Posterior cingulate gyrus (tissue), 11 donors: ENCODE results near the gene VPS41.

Source experiments
- DNase-seq, 10 donors: peaks; one replicate each; pipeline versions ENCODE4 v3.0.0 to v3.0.0-alpha.2; 2020 to 2021; ENCODE audit warnings: mixed read lengths in 3 of 10
- intact Hi-C: fragments of 100-400 bp; cut with DNase I; formaldehyde crosslinking; loops from one replicate; pipeline ENCODE4 v1.15.1; 2023

The VPS41 gene

DNA sequence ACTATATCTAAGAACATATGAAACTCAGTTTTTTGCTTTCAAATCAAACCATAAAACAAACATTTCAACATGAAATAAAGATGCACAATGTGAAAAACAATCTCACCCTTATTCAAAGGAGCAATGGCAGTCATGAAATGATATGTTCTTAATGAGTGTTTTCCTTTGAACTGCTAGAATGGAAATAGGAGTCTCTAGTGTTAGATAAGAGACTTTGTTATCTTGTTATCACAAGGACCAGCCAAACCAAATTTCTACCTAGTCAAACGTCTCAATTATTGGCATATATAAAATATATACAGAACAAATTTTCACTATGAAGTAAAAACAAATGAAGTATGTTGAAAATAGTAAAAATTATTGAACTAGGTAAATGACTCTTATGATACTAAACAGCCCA, 1.2 kb downstream of the VPS41 start:
- intact Hi-C loops: no loop called here
- no peak for DNase-seq

DNA sequence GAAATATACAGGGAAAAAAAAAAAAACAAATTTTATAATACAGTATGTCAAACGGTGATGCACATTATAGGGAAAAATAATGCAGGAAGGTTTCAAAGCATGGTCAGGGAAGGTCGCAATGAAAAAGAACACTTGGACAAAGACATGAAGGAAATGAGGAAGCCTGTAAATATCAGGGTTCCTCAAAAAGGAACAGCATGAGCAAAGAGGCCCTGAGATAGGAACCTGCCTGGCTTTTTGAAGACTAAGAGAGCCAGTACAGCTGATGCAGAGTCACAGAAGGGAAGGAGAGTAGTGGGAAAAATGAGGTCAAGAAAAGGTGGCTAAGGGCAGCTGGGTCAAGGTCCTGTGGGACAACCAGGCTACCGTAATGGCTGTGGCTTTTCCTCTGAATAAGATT, 1.9 kb downstream of the VPS41 start:
- intact Hi-C loops: no loop called here
- no peak for DNase-seq

DNA sequence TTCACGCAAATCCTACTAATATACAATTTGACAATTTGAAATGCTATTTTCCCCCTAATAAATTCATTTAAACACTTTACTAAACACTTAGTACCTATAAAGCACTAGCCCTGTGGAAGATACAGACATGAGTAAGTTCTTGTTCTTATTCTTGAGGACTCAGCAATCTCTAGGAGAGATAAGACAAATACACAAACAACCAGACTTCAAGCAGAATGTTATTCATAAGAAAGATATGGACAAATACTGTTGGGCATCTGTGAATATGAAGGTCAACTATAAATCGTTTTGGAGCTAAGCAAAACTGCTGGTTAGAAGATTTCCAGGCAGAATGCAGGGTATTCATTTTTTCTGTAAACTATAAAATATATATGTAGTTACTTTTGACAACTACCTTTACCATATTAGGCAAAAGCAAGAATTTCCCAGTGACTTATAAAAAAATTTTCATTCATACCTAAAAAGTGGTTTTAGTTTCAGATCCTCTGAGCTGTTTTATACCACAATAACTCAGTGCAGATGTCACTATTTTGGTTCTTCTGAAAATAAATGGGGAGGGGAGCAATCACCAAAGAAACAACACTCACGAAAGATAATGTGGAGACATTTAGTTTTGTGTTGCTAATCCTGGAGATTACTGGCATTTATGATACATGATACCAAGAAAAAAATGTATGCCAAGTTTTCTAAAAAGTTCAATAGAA, 3.8 kb downstream of the VPS41 start:
- DNase-seq: no peak
- intact Hi-C loops: no loop called here

DNA sequence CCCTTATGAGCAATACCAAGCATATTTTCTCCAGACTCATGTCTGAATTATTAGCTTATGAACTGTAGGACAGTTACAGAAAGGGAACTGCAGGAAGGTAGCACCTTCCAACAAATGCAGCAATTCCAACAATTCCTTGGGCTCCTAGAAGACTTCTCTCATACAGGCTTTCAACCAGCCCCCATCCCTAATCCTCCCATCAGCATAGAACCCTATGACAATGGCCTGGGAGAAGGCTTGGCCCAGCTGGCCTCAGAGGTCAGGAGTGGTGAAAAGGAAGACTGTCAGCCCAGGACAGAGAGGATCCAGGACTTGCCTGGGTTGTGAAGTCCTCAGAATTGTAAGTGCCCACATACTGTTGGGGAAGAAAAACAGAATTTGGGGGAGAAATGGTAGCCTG, 5.9 kb downstream of the VPS41 start:
- intact Hi-C loops: no loop called here
- DNase-seq: no peak

DNA sequence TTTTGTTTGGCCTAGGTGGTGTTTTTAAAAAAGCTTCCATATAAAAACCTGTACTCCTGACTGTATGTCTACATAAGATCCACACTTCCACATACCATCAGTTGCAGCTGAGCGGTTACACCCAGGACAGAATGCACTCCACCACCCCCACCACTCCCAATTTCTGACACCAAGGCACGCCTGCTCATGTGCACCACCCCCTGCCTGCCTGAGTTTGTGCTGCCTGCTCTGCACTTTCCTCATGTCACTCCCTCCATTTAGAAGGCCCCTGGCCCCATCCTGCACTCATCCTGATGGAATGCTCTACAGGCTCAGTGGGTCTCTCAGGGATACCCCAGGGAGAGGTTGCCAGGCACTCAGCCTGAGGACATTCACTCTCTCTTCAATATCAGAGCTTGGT, 6.5 kb downstream of the VPS41 start:
- DNase-seq: no peak
- intact Hi-C loops: no loop called here

DNA sequence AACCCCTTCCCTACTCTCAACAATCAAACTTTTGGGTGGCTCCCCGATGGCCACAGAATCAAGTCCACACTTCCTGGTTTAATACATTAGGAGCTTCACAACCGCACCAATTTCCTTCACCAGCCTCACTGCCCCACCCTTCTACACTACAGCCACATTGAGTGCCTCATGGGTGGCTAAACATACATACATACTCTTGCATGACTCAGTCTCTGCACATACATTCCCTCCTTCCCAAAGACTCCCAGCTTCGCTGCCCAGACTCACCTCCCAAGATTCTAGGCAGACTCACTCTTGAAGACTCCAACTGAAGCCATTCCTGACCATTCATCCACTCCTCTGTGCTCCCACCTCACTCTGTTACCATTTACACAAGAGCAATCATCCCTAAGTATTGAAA, 15.9 kb downstream of the VPS41 start:
- no peak for DNase-seq
- intact Hi-C loops: no loop called here

DNA sequence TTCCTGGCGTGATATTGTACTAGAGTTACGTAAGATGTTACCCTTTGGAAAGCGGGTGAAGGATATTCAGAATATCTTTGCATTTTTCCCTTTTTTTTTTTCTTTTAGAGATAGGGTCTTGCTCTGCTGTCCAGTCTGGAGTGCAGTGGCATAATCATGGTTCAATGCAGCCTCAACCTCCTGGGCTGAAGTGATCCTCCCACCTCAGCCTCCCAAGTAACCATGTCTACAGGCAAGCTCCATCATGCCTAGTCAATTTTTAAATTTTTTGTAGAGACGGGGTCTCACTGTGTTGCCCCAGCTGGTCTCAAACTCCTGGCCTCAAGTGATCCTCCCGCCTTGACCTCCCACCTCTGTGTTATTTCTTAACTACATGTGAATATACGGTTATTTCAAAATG, 18.4 kb downstream of the VPS41 start:
- DNase-seq: no peak
- intact Hi-C loops: no loop called here

DNA sequence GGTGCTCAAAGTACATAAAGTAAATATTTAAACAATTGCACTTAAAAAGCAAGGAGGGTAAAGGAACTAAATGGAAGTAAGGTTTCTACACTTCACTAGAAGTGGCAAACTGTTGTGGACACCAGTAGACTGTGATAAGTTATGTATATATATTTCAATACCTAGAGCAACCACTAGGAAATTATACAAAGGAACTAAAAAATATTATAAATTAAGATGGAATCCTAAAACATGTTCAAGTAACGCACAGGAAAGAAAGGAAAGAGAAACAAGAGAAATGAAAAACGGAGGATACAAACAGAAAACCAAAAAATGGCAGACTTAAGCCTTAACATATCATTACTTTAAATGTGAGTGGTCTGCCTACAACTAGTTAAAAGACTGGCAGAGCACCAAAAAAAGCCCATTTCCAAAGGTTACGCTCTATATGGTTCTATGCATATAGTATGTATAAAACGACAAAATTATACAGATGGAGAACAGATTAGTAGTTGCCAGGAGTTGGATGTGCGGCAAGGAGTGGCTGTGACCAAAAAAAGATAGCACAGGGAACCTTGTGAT, 19.0 kb downstream of the VPS41 start:
- intact Hi-C loops: no loop called here
- no peak for DNase-seq

DNA sequence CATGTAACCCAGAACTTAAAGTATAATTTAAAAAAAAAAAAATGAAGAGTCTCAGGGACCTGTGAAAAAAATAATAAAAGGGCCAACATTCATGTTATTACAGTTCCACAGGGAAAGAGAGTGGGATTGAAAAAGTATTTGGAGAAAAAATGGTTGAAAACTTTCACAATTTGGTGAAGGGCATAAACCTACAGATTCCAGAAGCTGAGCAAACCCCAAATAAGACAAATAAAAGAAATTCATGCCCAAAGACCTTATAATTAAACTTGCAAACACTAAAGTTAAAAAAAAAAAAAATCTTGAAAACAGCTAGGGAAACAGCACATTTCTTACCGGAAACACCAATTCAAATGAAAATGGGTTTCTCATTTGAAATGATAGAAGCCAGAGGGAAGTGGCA, 19.9 kb downstream of the VPS41 start:
- intact Hi-C loops: no loop called here
- no peak for DNase-seq

DNA sequence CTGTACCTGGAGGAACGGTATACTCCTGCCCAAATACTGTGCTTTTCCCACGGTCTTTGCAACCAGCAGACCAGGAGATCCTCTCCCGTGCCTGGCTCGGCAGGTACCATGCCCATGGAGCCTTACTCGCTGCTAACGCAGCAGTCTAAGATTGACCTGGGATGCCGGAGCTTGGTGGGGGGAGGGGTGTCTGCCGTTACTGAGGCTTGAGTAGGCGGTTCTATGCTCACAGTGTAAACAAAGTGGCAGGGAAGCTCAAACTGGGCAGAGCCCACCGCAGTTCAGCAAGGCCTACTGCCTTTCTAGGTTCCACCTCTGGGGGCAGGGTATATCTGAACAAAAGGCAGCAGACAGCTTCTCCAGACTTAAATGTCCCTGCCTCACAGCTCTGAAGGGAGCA, 22.7 kb downstream of the VPS41 start:
- DNase-seq: no peak
- intact Hi-C loops: no loop called here

DNA sequence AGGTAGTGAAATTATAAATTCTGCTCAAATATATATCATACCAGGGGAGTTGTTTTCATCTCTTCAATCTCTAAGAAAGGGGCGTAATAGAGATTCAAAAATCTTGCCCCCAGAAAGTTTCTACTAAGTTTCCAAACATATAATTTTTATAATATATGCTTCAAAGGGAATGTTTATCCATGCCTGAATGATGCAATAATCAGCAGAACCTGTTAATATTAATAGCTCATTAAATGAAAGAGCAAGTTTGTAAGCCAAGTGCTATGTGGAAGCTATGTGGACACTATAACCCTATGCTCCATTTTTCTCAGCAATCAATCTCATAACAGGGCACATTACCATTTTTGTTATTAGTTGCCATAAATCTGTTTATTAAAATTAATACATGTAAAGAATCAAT, 25.3 kb downstream of the VPS41 start:
- no peak for DNase-seq
- intact Hi-C loops: no loop called here

DNA sequence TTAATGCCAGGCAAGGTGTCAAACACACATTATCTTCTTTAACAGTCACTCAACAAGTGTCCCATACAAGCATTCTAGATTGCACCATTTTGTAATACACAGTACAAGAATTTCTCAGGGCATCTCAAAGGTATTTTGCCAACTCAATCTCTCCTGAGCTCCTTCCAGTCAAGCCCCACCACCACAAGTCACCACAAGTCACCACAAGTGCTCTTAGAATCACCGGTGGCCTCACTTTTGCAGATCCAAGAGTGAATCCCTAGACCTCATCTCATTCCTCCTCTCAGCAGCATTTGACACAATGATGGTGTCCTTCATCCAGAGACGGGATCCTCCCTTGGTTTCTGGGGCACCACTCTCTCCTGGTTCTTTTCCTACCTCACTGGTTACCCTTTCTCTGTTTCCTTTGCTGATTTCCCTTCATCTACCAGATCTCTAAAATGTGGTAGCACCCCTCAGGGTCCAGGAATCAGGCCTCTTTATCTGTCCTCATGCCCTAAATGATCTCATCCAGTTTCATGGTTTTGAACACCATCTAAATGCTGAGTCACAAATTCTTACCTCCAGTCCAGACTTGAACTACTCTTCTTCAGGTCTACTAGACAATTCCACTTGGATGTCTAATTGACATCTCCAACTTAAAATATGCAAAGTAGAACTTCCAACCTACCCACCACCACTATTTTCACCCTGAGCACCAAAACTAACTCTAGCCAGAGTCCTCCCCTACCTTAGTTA, 26.9 kb downstream of the VPS41 start:
- intact Hi-C loops: no loop called here
- no peak for DNase-seq

DNA sequence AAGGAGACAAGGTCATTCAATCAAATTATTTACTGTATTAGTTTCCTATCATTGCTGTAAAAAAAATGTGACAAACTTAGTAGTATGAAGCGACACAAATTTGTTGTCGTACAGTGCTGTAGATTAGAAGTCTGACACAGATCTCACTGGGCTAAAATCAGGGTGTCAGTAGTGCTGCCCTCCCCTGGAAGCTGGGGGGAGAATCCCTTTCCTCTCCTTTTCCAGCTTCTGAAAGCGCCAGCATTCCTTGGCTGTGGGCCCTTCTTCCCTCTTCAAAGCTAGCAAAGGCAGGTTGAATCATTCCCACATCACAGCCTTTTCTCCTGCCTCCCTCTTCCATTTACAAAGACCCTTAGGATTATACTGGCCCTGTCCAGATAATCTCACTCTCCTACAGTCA, 28.0 kb downstream of the VPS41 start:
- DNase-seq: peak in 3 of 10 donors; percentile 15 to 62 (median 17)
- intact Hi-C loops: no loop called here

DNA sequence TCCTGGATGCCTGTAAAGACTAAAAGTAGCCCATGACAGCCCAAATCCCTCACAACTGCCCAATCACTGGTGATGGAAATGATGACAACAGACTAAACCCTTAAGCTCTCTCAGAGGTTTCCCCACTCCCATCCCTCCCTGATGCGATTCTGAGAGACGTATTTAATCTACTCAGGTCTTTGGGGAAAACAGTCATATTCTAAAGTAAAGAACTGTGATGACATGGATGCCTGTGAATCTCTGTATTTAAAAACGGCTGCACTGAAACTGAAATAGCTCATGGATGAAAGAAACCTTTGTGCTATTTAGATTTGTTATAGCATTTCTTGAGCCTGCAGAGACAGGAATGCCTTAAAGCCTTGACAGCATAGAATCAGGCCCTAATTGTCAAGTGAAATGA, 28.5 kb downstream of the VPS41 start:
- no peak for DNase-seq
- intact Hi-C loops: no loop called here

DNA sequence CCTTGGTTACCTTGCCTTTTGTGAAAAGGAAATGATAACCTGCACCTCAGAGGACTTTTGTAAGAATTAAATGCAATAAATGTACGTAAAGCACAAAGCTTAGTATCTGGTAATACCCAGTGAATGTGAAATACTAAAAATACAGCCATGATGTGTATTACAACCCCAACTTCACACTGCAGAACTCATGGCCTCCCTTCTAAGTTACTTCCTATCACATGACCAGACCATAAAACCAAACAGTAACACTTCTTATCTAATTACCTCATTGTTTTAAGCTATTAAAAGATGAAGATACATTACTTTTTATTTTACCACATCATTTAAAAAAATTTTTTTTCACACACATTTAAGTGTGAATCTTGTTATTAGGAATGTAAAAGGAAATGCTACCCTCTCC, 29.0 kb downstream of the VPS41 start:
- no peak for DNase-seq

DNA sequence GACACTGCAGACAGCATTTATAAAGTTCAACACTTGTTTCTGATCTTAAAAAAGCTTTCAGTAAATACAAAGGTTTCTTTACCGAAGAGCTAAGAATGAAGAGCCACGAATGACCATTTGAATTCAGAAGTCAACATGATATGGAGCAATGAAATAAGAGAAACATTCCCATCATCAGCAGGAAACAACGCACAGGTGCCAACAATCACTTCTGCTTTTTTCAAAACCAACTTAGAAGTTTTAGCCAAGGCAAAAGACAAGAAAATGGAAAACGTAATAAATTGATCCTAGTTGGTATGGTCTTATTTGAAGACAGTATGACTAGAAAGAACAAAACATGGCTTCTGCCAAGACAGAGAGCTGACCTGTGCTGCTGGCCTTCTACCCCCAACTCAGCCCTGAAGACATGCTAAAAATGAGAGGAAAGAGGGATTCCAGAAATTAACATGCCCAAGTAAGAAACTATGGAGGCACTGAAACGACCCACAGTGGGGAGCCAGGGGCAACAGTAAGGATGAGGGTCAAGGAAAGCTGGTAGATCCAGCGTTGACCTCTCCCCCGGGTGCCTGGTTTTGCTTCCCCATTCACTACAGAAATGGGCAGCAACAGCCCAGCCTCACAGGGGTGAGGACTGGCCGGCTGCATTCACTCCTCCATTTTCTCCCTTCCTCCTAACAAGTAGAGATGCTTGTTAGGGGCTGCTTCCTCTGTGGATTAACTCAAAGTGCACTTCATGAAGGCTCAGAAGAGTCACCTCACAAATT, 30.1 kb downstream of the VPS41 start:
- peak in 1 of 10 donors; percentile 61 for DNase-seq
- intact Hi-C loops: no loop called here

More for the DNA sequence above, 29.0 kb downstream of the VPS41 start:
- intact Hi-C loops: no loop called here

DNA sequence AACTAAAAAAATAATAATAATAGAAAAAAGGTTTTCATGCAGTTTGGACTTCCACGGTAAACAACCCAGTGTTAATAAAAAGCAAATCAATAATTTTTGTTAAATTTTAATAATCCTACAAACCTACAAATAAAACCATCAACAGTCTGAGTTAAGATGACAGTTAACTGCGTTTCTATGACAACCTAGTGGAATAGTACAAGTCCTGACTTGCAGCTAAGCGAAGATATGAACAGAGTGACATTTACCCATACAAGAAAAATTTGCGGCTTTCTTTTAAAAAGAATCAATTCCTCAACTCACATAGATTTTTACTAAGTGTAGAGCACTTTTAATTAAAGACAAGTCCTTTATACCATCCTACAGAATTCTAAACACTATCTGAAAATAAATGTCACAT, 35.6 kb downstream of the VPS41 start:
- intact Hi-C loops: no loop called here
- no peak for DNase-seq

DNA sequence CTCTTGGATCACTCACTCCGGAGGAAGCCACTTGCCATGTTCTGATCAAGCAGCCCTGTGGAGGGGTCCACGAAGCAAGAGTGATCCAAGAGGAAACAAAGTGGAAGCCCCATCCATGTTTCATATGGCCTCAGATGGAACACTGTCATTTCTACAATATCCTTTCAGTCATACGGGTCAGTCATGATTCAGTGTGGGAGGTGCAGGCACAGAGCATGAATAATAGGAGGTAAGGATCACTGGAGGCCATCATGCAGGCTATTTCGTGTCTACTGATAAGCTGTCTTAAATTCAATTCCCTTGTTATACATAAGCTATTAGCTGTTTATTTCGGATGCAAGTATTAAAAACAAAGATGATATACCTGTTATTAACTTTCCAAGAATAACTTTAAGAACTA, 36.8 kb downstream of the VPS41 start:
- DNase-seq: no peak
- intact Hi-C loops: no loop called here

DNA sequence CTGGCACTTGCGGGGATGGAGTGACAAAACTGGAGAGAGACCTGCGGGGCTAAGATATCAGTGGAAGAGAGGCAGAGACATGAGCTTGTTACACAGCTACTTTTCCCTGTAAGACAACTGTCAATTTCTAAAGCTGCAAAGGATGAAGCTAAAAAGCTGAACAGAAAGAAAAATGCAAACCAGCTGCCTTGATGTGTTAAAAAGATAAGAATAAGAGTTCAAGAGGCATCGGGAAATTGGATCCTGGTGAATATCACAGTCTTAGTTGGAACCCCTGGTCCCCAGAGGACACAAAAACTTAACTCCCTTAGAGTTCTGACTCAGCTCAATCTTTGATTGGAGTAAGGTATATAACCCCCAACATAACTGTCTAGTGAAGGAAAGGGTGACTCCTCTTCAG, 38.8 kb downstream of the VPS41 start:
- no peak for DNase-seq
- intact Hi-C loops: no loop called here

DNA sequence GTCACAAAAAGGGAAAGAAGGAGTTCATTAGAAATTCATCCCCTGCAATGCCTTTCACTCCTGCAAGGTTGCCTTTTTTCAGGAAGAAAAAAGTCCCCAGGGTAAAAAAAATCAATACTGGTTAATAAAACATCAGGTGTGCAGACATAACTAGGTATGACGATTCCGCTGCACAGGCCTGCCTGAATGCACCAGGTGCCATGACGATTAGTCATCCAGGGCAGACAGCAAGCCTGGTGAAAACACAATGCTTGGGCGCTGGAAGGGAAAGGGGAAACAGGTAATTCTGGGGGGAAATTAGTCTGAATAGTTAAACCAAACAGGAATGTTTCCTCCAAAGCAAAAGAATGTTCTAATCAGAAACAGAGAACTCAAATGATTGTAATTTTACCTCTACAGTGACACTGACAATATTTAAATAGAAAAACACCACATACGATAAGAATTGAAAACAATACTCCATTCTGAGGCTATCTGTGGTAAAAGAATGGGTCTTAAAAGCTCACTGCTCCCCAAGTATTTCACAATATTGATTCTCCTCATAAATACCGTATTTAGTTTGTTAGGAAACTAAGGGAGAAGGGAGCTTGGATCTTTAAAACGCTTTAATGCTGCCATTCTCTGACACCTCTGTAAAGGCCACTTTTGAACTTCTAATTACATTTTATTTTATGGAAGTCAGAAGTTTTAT, 45.2 kb downstream of the VPS41 start:
- DNase-seq: no peak
- intact Hi-C loops: no loop called here

DNA sequence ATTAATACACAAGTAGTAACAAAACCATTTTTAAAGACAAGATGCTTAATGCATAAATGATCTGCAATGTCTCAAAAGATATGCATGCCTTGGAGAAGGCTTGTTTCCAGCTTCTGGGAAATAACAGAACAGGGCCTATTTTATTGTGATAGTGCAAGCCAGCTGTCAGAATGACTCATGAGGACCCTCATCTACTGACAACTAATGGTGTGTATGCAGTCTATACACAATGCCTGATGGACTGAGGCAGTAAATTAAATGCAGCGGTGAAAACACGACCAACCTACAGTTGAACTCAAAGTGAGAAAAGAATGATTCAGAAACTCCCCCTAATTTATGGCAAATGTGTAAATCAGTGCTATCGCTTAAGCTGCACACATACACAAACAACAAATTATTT, 46.3 kb downstream of the VPS41 start:
- intact Hi-C loops: no loop called here

More for the DNA sequence above, 46.3 kb downstream of the VPS41 start:
- DNase-seq: no peak
